Transverse colon (tissue), 4 donors: ENCODE data around the gene STOX2.

Source experiments
- CTCF ChIP-seq, 5 experiments: fragments of 200-600 bp in 3 of 5; fragments of 450-650 bp in 2 of 5; sonication (generic) in 3 of 5; IDR thresholded peaks; 1 replicate in 2 of 5; 2 replicates in 3 of 5; pipeline ENCODE4 v1.5.1; 2016 to 2017; ENCODE audit warnings: antibody characterized with exemption in 5 of 5, inconsistent platforms in 3 of 5, mild to moderate bottlenecking in 2 of 5, moderate library complexity in 1 of 5
- EP300 ChIP-seq: sonication (generic); formaldehyde crosslinking; IDR thresholded peaks from one replicate; pipeline ENCODE4 v1.6.1; 2017; ENCODE audit warnings: antibody characterized with exemption, low read depth
- POLR2A ChIP-seq: fragments of 450-650 bp; IDR thresholded peaks from one replicate; pipeline ENCODE4 v1.6.1; 2016; ENCODE audit warnings: antibody characterized with exemption, mild to moderate bottlenecking, moderate library complexity
- POLR2AphosphoS5 ChIP-seq, 3 donors: sonication (generic); formaldehyde crosslinking; IDR thresholded peaks; one replicate each; pipeline ENCODE4 v1.6.1; 2016; ENCODE audit warnings: antibody characterized with exemption in 3 of 3

GRCh38 chr4:184058026-184058425 is 152.9 kb downstream of the STOX2 start:
- TF ChIP-seq CTCF (IDR thresholded peaks at IDR 0.05) (no peak), POLR2A (no peak), POLR2AphosphoS5 (IDR thresholded peaks at IDR 0.05) (no peak), EP300 (no peak)
